ENCODE data around the gene TJP1.
A peak's percentile ranks its signal among the peaks of the same experiment; 100 is the strongest.

Gene TJP1

DNA sequence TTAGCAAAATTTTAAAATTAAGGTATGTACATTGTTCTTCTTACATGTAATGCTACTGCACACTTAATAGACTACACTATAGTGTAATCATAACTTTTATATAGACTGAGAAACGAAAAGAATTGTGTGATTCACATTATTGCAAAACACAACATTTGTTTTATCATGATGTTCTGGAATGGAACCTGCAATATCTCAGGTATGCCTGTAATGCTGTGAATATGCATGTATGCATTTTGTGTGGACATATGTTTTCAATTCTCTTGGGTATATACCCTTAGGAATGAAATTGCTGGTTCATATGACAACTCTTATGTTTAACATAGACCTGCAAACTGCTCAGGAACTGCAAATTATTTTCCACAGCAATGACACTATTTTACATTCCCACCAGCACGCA, 38.6 kb upstream of the TJP1 start:
- Histone ChIP-seq H2AFZ (ENCODE audit: insufficient read depth, low read length, poor library complexity) (no peak overlapping the region), H4K8ac (ENCODE audit: low read depth, low read length) (no peak overlapping the region), H4K91ac (ENCODE audit: low read depth, low read length) (no peak overlapping the region), H4K12ac (ENCODE audit: low read depth, low read length) (no peak overlapping the region), H3K4ac (ENCODE audit: low read depth, low read length) (no peak overlapping the region), H3K9ac (ENCODE audit: low read length) (no peak overlapping the region), H3K27ac (ENCODE audit: low read depth, low read length) (no peak overlapping the region), H3K14ac (ENCODE audit: low read length) (no peak overlapping the region), H3K79me2 (ENCODE audit: control insufficient read depth, insufficient read depth, low read length, poor library complexity) (no peaks in the 10 kb centered on the region), H3K23ac (ENCODE audit: low read length) (no peak overlapping the region), H3K4me1 (ENCODE audit: control insufficient read depth in 1 of 2, insufficient read depth in 2 of 2, low read length in 2 of 2) (peaks cover 0 to 2% of the 10 kb centered on the region in 2 experiments), H2BK12ac (ENCODE audit: low read length) (no peak overlapping the region), H3K27me3 (ENCODE audit: insufficient read depth, low read length) (no peaks in the 10 kb centered on the region), H2AK5ac (ENCODE audit: low read length) (no peak overlapping the region), H2BK5ac (ENCODE audit: low read depth, low read length, poor library complexity) (no peak overlapping the region), H3K9me3 (ENCODE audit: insufficient read depth, low read depth, low read length) (peaks cover 2% of the 10 kb centered on the region), H3K79me1 (ENCODE audit: low read length) (no peaks in the 10 kb centered on the region), H3K4me2 (ENCODE audit: low read length) (no peak overlapping the region), H2BK120ac (ENCODE audit: insufficient read depth, low read length, poor library complexity) (no peak overlapping the region), H3K18ac (ENCODE audit: low read length) (no peak overlapping the region), H3K36me3 (ENCODE audit: control insufficient read depth in 1 of 2, insufficient read depth in 2 of 2, low read length in 2 of 2) (no peaks in the 10 kb centered on the region), H3K4me3 (ENCODE audit: low read depth, low read length) (no peak overlapping the region)
- no CpG with 5 or more reads among the region's 2 CpGs for WGBS (ENCODE audit: extremely low coverage, insufficient coverage, insufficient read length)
- DNase-seq, result peak; percentile 34 to 93

- Histone ChIP-seq H3K14ac (ENCODE audit: low read length) (no peak overlapping the region), H2BK120ac (ENCODE audit: insufficient read depth, low read length, poor library complexity) (no peak overlapping the region), H3K4me3 (ENCODE audit: low read depth, low read length) (no peak overlapping the region), H3K4ac (ENCODE audit: low read depth, low read length) (no peak overlapping the region), H3K79me1 (ENCODE audit: low read length) (no peaks in the 10 kb centered on the region), H4K12ac (ENCODE audit: low read depth, low read length) (no peak overlapping the region), H3K27ac (ENCODE audit: low read depth, low read length) (no peak overlapping the region), H3K9ac (ENCODE audit: low read length) (no peak overlapping the region), H3K9me3 (ENCODE audit: insufficient read depth, low read depth, low read length) (peaks cover 2% of the 10 kb centered on the region), H3K36me3 (ENCODE audit: control insufficient read depth in 1 of 2, insufficient read depth in 2 of 2, low read length in 2 of 2) (no peaks in the 10 kb centered on the region), H3K4me1 (ENCODE audit: control insufficient read depth in 1 of 2, insufficient read depth in 2 of 2, low read length in 2 of 2) (peaks cover 0 to 2% of the 10 kb centered on the region in 2 experiments), H3K23ac (ENCODE audit: low read length) (no peak overlapping the region), H2BK5ac (ENCODE audit: low read depth, low read length, poor library complexity) (no peak overlapping the region), H3K27me3 (ENCODE audit: insufficient read depth, low read length) (no peaks in the 10 kb centered on the region), H4K91ac (ENCODE audit: low read depth, low read length) (no peak overlapping the region), H4K8ac (ENCODE audit: low read depth, low read length) (no peak overlapping the region), H2BK12ac (ENCODE audit: low read length) (no peak overlapping the region), H3K79me2 (ENCODE audit: control insufficient read depth, insufficient read depth, low read length, poor library complexity) (no peaks in the 10 kb centered on the region), H2AK5ac (ENCODE audit: low read length) (no peak overlapping the region), H3K18ac (ENCODE audit: low read length) (no peak overlapping the region), H2AFZ (ENCODE audit: insufficient read depth, low read length, poor library complexity) (no peak overlapping the region), H3K4me2 (ENCODE audit: low read length) (no peak overlapping the region)
- DNase-seq, result peak in 1 of 2 donors; percentile 20
- WGBS (ENCODE audit: extremely low coverage, insufficient coverage, insufficient read length), result no CpG with 5 or more reads among the region's 4 CpGs
Observed at GRCh38 chr15:29859973-29860715, 37.9 kb upstream of the TJP1 start.

DNA sequence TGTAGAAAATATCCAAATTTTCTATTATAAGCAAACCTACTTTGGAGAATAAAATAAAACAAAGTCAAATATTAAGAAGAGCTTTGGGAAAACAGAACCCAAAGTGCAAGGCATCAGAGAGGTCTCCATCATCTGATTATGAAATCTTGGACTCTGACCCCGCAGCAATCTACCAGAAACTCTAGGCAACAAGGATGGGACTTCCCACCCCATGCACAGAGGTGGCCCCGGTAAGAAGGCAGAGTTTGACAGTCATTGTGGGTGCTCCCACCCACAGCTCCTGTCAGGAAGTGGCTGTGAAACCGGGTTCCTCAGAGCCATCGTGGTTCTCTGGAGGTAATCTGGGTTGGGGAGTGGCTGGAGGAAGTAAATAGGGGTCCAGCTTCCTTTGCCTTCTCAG, 37.0 kb upstream of the TJP1 start:
- no peak overlapping the region for H3K4me3 ChIP-seq (ENCODE audit: low read depth, low read length)
- no peak overlapping the region for H3K23ac ChIP-seq (ENCODE audit: low read length)
- WGBS (ENCODE audit: extremely low coverage, insufficient coverage, insufficient read length), result no CpG with 5 or more reads among the region's 4 CpGs
- no peak overlapping the region for H3K4me2 ChIP-seq (ENCODE audit: low read length)
- no peak overlapping the region for H2BK5ac ChIP-seq (ENCODE audit: low read depth, low read length, poor library complexity)
- H3K14ac ChIP-seq (ENCODE audit: low read length), result no peak overlapping the region
- no peak overlapping the region for H3K4ac ChIP-seq (ENCODE audit: low read depth, low read length)
- H3K4me1 ChIP-seq (ENCODE audit: control insufficient read depth in 1 of 2, insufficient read depth in 2 of 2, low read length in 2 of 2), result peaks cover 2 to 5% of the 10 kb centered on the region in 2 experiments
- H4K8ac ChIP-seq (ENCODE audit: low read depth, low read length), result no peak overlapping the region
- H3K27me3 ChIP-seq (ENCODE audit: insufficient read depth, low read length), result no peaks in the 10 kb centered on the region
- no peak overlapping the region for H4K12ac ChIP-seq (ENCODE audit: low read depth, low read length)
- H2BK12ac ChIP-seq (ENCODE audit: low read length), result no peak overlapping the region
- no peak overlapping the region for H3K27ac ChIP-seq (ENCODE audit: low read depth, low read length)
- no peak overlapping the region for H2BK120ac ChIP-seq (ENCODE audit: insufficient read depth, low read length, poor library complexity)
- H3K9ac ChIP-seq (ENCODE audit: low read length), result peak overlapping the region; percentile 57
- H3K79me2 ChIP-seq (ENCODE audit: control insufficient read depth, insufficient read depth, low read length, poor library complexity), result no peaks in the 10 kb centered on the region
- DNase-seq, result no peak
- H2AFZ ChIP-seq (ENCODE audit: insufficient read depth, low read length, poor library complexity), result no peak overlapping the region
- H4K91ac ChIP-seq (ENCODE audit: low read depth, low read length), result no peak overlapping the region
- peaks cover 2% of the 10 kb centered on the region for H3K9me3 ChIP-seq (ENCODE audit: insufficient read depth, low read depth, low read length)
- no peaks in the 10 kb centered on the region for H3K79me1 ChIP-seq (ENCODE audit: low read length)
- no peaks in the 10 kb centered on the region for H3K36me3 ChIP-seq (ENCODE audit: control insufficient read depth in 1 of 2, insufficient read depth in 2 of 2, low read length in 2 of 2)
- no peak overlapping the region for H2AK5ac ChIP-seq (ENCODE audit: low read length)
- H3K18ac ChIP-seq (ENCODE audit: low read length), result no peak overlapping the region

DNA sequence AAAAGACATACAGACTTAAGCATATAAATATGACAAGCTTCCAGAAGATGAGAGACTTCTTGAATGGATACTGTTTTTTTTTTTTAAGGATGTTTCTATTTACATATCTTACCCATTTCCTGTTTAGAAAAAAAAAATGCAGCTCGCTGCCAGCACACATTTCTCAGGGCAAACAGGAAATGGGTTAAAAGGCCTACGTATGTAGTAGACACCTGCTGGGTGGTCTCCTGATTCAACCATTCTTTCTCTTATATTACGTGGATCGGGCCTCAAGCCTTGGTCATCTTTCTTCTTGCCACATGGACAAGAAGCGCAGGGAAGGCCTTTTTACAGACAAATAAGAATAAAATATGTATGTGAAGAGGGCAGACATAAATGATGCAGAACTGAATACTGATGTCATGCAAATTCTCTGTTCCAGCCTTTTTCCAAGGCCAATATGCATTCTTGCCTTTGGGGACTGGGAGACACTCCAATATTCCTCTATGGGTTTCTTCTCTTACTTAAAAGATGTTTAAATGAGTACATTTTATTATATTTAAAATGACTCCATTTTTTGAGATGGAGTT, 35.0 kb upstream of the TJP1 start:
- Histone ChIP-seq H2BK12ac (ENCODE audit: low read length) (no peak overlapping the region), H4K12ac (ENCODE audit: low read depth, low read length) (no peak overlapping the region), H3K9me3 (ENCODE audit: insufficient read depth, low read depth, low read length) (peaks cover 2% of the 10 kb centered on the region), H3K14ac (ENCODE audit: low read length) (no peak overlapping the region), H3K23ac (ENCODE audit: low read length) (no peak overlapping the region), H3K4ac (ENCODE audit: low read depth, low read length) (no peak overlapping the region), H2BK5ac (ENCODE audit: low read depth, low read length, poor library complexity) (no peak overlapping the region), H3K36me3 (ENCODE audit: control insufficient read depth in 1 of 2, insufficient read depth in 2 of 2, low read length in 2 of 2) (no peaks in the 10 kb centered on the region), H2AFZ (ENCODE audit: insufficient read depth, low read length, poor library complexity) (no peak overlapping the region), H4K91ac (ENCODE audit: low read depth, low read length) (no peak overlapping the region), H3K4me3 (ENCODE audit: low read depth, low read length) (no peak overlapping the region), H3K18ac (ENCODE audit: low read length) (no peak overlapping the region), H2AK5ac (ENCODE audit: low read length) (no peak overlapping the region), H3K79me2 (ENCODE audit: control insufficient read depth, insufficient read depth, low read length, poor library complexity) (no peaks in the 10 kb centered on the region), H3K9ac (ENCODE audit: low read length) (no peak overlapping the region), H2BK120ac (ENCODE audit: insufficient read depth, low read length, poor library complexity) (no peak overlapping the region), H3K27ac (ENCODE audit: low read depth, low read length) (no peak overlapping the region), H3K4me1 (ENCODE audit: control insufficient read depth in 1 of 2, insufficient read depth in 2 of 2, low read length in 2 of 2) (peaks cover 3 to 6% of the 10 kb centered on the region in 2 experiments), H3K4me2 (ENCODE audit: low read length) (no peak overlapping the region), H3K27me3 (ENCODE audit: insufficient read depth, low read length) (no peaks in the 10 kb centered on the region), H4K8ac (ENCODE audit: low read depth, low read length) (no peak overlapping the region), H3K79me1 (ENCODE audit: low read length) (no peaks in the 10 kb centered on the region)
- WGBS (ENCODE audit: extremely low coverage, insufficient coverage, insufficient read length), result no CpG with 5 or more reads among the region's 5 CpGs
- no peak for DNase-seq

Data from trophoblast cell (in vitro differentiated cells and primary cell).